Neural cell (in vitro differentiated cells): ENCODE measurements around the gene SETX. TPM values are rescaled to one million over a fixed set of nuclear protein-coding genes. Genes with fewer than 3 reads are reported as not detected.

Experiments
- H2AFZ ChIP-seq: fragments of 200-600, 300-800 bp; sonication (generic), shearing (Covaris generic); 2 replicates; pipeline ENCODE4 v1.6.0; 2014; ENCODE audit warnings: low read depth, mild to moderate bottlenecking, antibody characterized with exemption, low read length, moderate library complexity
- H3F3A ChIP-seq: fragments of 200-600 bp; shearing (Covaris generic); 2 replicates; pipeline ENCODE4 v1.6.1; 2016; ENCODE audit warnings: mild to moderate bottlenecking, moderate library complexity, mixed read lengths, antibody characterized with exemption, low read length; ENCODE audit not compliant: insufficient read depth, poor library complexity, severe bottlenecking
- H3K27ac ChIP-seq: fragments of 200-600, 300-800 bp; sonication (generic), shearing (Covaris generic); 2 replicates; pipeline ENCODE4 v1.5.1; 2014; ENCODE audit warnings: mild to moderate bottlenecking, low read length, moderate library complexity
- H3K27me3 ChIP-seq: fragments of 300-800, 200-600 bp; sonication (generic), shearing (Covaris generic); 2 replicates; pipeline ENCODE4 v1.6.0; 2014; ENCODE audit warnings: mild to moderate bottlenecking, low read depth, low read length, moderate library complexity; ENCODE audit not compliant: insufficient read depth
- H3K36me3 ChIP-seq: fragments of 300-800, 200-600 bp; sonication (generic), shearing (Covaris generic); 2 replicates; pipeline ENCODE4 v1.5.1; 2014; ENCODE audit warnings: mild to moderate bottlenecking, antibody characterized with exemption, low read length, moderate library complexity; ENCODE audit not compliant: insufficient read depth
- H3K4me2 ChIP-seq: fragments of 300-800, 200-600 bp; sonication (generic), shearing (Covaris generic); 2 replicates; pipeline ENCODE4 v1.6.0; 2014; ENCODE audit warnings: mild to moderate bottlenecking, low read length
- H3K4me3 ChIP-seq: fragments of 300-800, 200-600 bp; sonication (generic), shearing (Covaris generic); 2 replicates; pipeline ENCODE4 v1.5.1; 2014; ENCODE audit warnings: mild to moderate bottlenecking, low read length, moderate library complexity
- H3K79me2 ChIP-seq: fragments of 200-600 bp; shearing (Covaris generic); replicated peaks from 2 replicates; pipeline ENCODE4 v1.6.0; 2014; ENCODE audit warnings: mild to moderate bottlenecking, low read length, moderate library complexity; ENCODE audit not compliant: insufficient read depth
- H3K9ac ChIP-seq: fragments of 300-800, 200-600 bp; sonication (generic), shearing (Covaris generic); 2 replicates; pipeline ENCODE4 v1.6.1; 2016; ENCODE audit warnings: mild to moderate bottlenecking, low read length, mixed read lengths
- H3K9me2 ChIP-seq: fragments of 200-600 bp; shearing (Covaris generic); 2 replicates; pipeline ENCODE4 v1.6.1; 2016; ENCODE audit warnings: mild to moderate bottlenecking, low read length, mixed read lengths; ENCODE audit not compliant: insufficient read depth
- H3K9me3 ChIP-seq: fragments of 200-600, 300-800 bp; sonication (generic), shearing (Covaris generic); 2 replicates; pipeline ENCODE4 v1.6.1; 2016; ENCODE audit warnings: mild to moderate bottlenecking, mixed run types, low read length, moderate library complexity, mixed read lengths
- H4K20me1 ChIP-seq: fragments of 200-600 bp; shearing (Covaris generic); 2 replicates; pipeline ENCODE4 v1.6.1; 2016; ENCODE audit warnings: mild to moderate bottlenecking, mixed run types; ENCODE audit not compliant: insufficient read depth
- EP300 ChIP-seq: fragments of 450-650 bp; conservative IDR thresholded peaks from 2 replicates; pipeline ENCODE4 v1.6.1; 2014; ENCODE audit warnings: antibody characterized with exemption, mild to moderate bottlenecking, moderate library complexity; ENCODE audit not compliant: poor library complexity, severe bottlenecking
- EZH2 ChIP-seq: fragments of 200-600, 300-800 bp; shearing (Covaris generic), sonication (generic); IDR thresholded peaks from 2 replicates; pipeline ENCODE4 v1.6.1; 2014; ENCODE audit warnings: antibody characterized with exemption, low read length, borderline replicate concordance, mild to moderate bottlenecking; ENCODE audit not compliant: insufficient read depth, poor library complexity, severe bottlenecking
- MXI1 ChIP-seq: fragments of 450-650 bp; conservative IDR thresholded peaks from 2 replicates; pipeline ENCODE4 v1.6.1; 2014; ENCODE audit warnings: antibody characterized with exemption, mild to moderate bottlenecking; ENCODE audit not compliant: poor library complexity, severe bottlenecking
- POLR2AphosphoS5 ChIP-seq: IDR thresholded peaks from 2 replicates; pipeline ENCODE4 v1.6.1; 2012
- RAD21 ChIP-seq: fragments of 450-650 bp; conservative IDR thresholded peaks from 2 replicates; pipeline ENCODE4 v1.6.1; 2014; ENCODE audit warnings: antibody characterized with exemption, mild to moderate bottlenecking, moderate library complexity
- SMC3 ChIP-seq: fragments of 450-650 bp; conservative IDR thresholded peaks from 2 replicates; pipeline ENCODE4 v1.6.1; 2014; ENCODE audit warnings: antibody characterized with exemption, mild to moderate bottlenecking, moderate library complexity; ENCODE audit not compliant: poor library complexity
- TAF1 ChIP-seq: IDR thresholded peaks from 2 replicates; pipeline ENCODE4 v1.6.1; 2012; ENCODE audit warnings: low read depth
- polyA plus RNA-seq: library from polyadenylated mRNA; depleted of rRNA; stranded (reverse); fragments of >200 nt; gene quantifications from 2 replicates; pipeline ENCODE4 v1.2.3, GENCODE V29; 2014
- TF ChIP-seq, protein P1 (sequence below): fragments of 450-650 bp; IDR thresholded peaks from 2 replicates; pipeline ENCODE4 v1.5.1; 2014; ENCODE audit warnings: antibody characterized with exemption, mild to moderate bottlenecking, moderate library complexity; ENCODE audit not compliant: poor library complexity, severe bottlenecking
- TF ChIP-seq, protein P2 (sequence below): IDR thresholded peaks from 2 replicates; pipeline ENCODE4 v1.6.1; 2012; ENCODE audit warnings: borderline replicate concordance

Gene SETX
- polyA plus RNA-seq, 1 donor from 2014 or later: 32.0 TPM

DNA sequence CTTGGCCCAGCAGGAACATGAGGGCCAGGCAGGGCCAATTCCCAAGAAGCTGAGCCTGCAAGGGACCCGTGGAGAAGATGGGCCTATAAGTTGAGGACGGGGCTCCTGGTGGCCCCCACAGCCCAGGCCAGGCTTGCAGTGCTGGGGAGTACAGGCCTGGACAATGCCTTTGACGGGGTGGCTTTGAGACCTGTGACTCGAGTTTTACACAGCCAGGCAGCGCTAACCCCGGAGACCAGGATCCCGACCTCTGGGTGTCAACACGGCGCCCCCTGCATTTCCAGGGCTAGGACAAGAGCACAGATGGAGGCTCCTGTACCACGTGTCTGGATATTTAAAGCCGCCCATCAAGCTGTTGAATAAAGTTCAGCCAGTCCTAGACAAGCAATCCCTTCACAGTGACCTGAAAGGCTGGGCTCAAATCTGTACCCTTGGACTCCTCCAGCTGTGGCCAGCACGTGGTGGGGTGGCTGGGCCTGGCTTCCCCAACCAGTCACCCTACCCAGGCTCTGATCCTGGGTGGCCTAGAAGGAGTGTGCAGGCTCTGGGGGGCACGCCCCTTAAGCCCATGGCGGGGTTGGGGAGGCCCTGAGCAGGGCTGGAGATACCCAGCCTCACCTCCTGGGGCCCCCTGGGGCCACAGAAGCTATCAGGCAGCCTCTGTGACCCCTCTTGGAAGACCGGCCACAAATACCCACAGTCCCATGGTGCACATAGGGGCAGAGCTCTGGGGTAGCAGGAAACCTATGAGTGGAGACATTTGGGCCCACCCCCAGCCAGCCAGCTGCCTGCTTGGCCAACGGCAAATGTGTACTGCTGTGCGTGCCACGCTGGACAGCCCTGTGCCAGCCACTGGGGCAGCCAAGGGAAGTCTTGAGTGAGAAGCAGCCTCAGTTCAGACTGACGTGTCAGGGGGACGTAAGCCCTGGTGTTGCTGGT lies 104.2 kb downstream of the SETX start:
- Histone ChIP-seq H3K79me2 (no peaks in the 10 kb centered on the region), H3K9me3 (no peaks in the 10 kb centered on the region), H3K36me3 (no peaks in the 10 kb centered on the region), H2AFZ (no peak overlapping the region), H3F3A (no peaks in the 10 kb centered on the region), H3K9ac (no peak overlapping the region), H3K27me3 (no peaks in the 10 kb centered on the region), H3K27ac (no peak overlapping the region), H3K4me3 (no peak overlapping the region), H4K20me1 (no peaks in the 10 kb centered on the region), H3K9me2 (no peaks in the 10 kb centered on the region), H3K4me2 (no peak overlapping the region)
- TF ChIP-seq, protein P1, sequence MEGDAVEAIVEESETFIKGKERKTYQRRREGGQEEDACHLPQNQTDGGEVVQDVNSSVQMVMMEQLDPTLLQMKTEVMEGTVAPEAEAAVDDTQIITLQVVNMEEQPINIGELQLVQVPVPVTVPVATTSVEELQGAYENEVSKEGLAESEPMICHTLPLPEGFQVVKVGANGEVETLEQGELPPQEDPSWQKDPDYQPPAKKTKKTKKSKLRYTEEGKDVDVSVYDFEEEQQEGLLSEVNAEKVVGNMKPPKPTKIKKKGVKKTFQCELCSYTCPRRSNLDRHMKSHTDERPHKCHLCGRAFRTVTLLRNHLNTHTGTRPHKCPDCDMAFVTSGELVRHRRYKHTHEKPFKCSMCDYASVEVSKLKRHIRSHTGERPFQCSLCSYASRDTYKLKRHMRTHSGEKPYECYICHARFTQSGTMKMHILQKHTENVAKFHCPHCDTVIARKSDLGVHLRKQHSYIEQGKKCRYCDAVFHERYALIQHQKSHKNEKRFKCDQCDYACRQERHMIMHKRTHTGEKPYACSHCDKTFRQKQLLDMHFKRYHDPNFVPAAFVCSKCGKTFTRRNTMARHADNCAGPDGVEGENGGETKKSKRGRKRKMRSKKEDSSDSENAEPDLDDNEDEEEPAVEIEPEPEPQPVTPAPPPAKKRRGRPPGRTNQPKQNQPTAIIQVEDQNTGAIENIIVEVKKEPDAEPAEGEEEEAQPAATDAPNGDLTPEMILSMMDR: no peak
- TF ChIP-seq RAD21 (no peak), TAF1 (no peak), MXI1 (no peak), EP300 (no peak), SMC3 (no peak), POLR2AphosphoS5 (no peak), EZH2 (no peak)
- TF ChIP-seq, protein P2, sequence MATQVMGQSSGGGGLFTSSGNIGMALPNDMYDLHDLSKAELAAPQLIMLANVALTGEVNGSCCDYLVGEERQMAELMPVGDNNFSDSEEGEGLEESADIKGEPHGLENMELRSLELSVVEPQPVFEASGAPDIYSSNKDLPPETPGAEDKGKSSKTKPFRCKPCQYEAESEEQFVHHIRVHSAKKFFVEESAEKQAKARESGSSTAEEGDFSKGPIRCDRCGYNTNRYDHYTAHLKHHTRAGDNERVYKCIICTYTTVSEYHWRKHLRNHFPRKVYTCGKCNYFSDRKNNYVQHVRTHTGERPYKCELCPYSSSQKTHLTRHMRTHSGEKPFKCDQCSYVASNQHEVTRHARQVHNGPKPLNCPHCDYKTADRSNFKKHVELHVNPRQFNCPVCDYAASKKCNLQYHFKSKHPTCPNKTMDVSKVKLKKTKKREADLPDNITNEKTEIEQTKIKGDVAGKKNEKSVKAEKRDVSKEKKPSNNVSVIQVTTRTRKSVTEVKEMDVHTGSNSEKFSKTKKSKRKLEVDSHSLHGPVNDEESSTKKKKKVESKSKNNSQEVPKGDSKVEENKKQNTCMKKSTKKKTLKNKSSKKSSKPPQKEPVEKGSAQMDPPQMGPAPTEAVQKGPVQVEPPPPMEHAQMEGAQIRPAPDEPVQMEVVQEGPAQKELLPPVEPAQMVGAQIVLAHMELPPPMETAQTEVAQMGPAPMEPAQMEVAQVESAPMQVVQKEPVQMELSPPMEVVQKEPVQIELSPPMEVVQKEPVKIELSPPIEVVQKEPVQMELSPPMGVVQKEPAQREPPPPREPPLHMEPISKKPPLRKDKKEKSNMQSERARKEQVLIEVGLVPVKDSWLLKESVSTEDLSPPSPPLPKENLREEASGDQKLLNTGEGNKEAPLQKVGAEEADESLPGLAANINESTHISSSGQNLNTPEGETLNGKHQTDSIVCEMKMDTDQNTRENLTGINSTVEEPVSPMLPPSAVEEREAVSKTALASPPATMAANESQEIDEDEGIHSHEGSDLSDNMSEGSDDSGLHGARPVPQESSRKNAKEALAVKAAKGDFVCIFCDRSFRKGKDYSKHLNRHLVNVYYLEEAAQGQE: no peak

DNA sequence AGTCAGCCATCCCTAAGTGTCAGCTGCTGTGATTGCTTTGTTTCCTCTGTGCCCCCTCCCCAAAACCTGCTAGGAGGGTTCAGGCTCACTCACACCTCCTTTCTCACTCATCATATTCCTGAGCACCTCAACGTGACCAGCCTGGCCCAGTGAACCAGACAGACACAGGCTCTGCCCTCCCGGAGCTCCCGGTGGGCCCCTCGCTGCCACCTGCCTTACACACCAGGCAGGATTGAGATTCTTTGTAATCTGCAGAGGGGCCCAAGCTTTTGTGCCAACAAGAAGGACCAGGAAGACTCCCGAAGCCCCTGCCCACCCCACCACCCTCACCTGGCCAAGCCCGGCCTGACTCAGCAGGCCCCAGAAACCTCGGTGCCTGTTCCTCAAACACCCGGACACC lies 105.1 kb downstream of the SETX start:
- Histone ChIP-seq H3K4me3 (no peak overlapping the region), H3K27ac (no peak overlapping the region), H3K4me2 (no peak overlapping the region), H3K9me2 (no peaks in the 10 kb centered on the region), H3K27me3 (no peaks in the 10 kb centered on the region), H4K20me1 (no peaks in the 10 kb centered on the region), H3K9ac (no peak overlapping the region), H2AFZ (no peak overlapping the region), H3K79me2 (no peaks in the 10 kb centered on the region), H3F3A (no peaks in the 10 kb centered on the region), H3K9me3 (no peaks in the 10 kb centered on the region), H3K36me3 (no peaks in the 10 kb centered on the region)
- TF ChIP-seq SMC3 (no peak), MXI1 (no peak), POLR2AphosphoS5 (no peak), EZH2 (no peak), EP300 (no peak), TAF1 (no peak), RAD21 (no peak)
- TF ChIP-seq, protein P2: no peak
- TF ChIP-seq, protein P1: no peak
